ENCODE data around the gene UBE2Q1. TPM values are rescaled to one million over a fixed set of nuclear protein-coding genes. Genes with fewer than 3 reads are reported as not detected.

The UBE2Q1 gene
- total and polyA plus RNA-seq, 2 experiments from 2014 or later: 5.7 to 37.9 TPM

DNA sequence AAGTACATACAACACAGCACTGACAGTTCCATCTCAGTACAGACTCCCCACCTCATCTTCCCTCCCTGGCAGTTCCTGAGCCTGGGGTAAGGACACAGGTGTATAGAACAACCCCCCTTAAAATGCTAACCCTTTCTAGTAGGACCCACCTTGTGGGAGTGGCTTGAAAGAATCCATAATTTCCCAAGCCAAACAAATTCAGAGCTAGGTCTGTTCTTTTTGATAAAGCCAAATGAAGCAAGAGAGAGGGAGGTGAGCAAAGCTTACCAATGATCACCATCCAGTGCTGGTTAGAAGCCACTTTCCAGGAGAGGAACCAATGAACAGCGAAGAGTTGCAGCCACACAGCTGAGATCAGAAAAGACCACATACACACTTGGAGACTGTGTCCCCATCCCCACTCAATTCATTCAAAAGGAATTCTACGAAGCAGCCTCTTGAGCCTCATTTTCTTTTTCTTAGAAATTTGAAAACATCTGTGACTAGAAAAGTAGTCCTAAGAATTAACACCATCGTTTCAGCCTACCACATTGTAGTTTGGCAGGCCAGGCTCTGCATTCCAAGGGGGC, 9.2 kb downstream of the UBE2Q1 start:
- DNase-seq: no peak
- in situ Hi-C loops (cut with MboI): no loop called here
- H3K36me3 ChIP-seq (ENCODE audit: low read depth): peaks cover 35% of the 10 kb centered on the region
- TF ChIP-seq EZH2 (IDR thresholded peaks at IDR 0.05; ENCODE audit: insufficient read depth, poor library complexity, severe bottlenecking) (no peak), EZH2phosphoT487 (IDR thresholded peaks at IDR 0.05; ENCODE audit: insufficient read depth, low read depth) (no peak)
- H3K4me2 ChIP-seq (ENCODE audit: unreplicated experiment): no peak overlapping the region
- peaks cover 35% of the 10 kb centered on the region for H3F3A ChIP-seq (ENCODE audit: insufficient read depth)
- H3K4me1 ChIP-seq (ENCODE audit: insufficient read depth): 0 out of 2 replicates have a peak, but pooled peaks cover 7% of the 10 kb centered on the region
- H3K9me2 ChIP-seq (ENCODE audit: insufficient read depth): no peaks in the 10 kb centered on the region
- no peak overlapping the region for H3K27ac ChIP-seq
- no peak overlapping the region for H3K4me3 ChIP-seq
- H3K9me3 ChIP-seq (ENCODE audit: low read depth): no peaks in the 10 kb centered on the region
- no peaks in the 10 kb centered on the region for H3K27me3 ChIP-seq (replicated peaks; ENCODE audit: insufficient read depth)
- 75 to 80% methylated on average over 3 of the region's 3 CpGs for WGBS, 2 experiments (ENCODE audit: low coverage in 1 of 2, low lambda C conversion rate in 2 of 2, missing lambda C conversion rate in 2 of 2)
- H3K79me2 ChIP-seq (ENCODE audit: insufficient read depth): peaks cover 14% of the 10 kb centered on the region; the same call in 1 of the 2 replicates
- no peak overlapping the region for H3K9ac ChIP-seq
- H2AFZ ChIP-seq: no peak overlapping the region
- H4K20me1 ChIP-seq (ENCODE audit: insufficient read depth): no peaks in the 10 kb centered on the region

DNA sequence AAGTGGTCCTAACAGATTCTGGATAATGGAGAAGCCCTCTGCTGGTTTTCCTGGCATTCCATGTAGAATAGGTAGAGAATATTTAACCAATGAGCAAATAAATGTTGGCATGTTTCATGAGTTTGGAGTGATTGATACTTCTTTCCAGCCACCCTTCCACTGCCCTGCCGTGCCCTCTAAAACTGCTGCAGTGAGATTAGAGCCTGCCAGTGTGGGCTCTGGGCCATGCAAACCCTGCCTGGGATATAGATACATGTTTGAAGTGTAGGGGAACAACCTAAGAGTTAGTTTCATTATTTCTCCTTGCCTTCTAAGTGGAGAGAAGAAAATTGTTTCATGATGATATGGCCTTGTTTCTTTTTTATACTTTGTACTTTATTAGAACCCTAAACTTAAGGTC, 10.4 kb downstream of the UBE2Q1 start:
- no peak for DNase-seq
- Histone ChIP-seq H3K27ac (no peak overlapping the region), H3K4me1 (ENCODE audit: insufficient read depth) (0 out of 2 replicates have a peak, but pooled peaks cover 7% of the 10 kb centered on the region), H3K9me3 (ENCODE audit: low read depth) (no peaks in the 10 kb centered on the region), H3K27me3 (replicated peaks; ENCODE audit: insufficient read depth) (no peaks in the 10 kb centered on the region), H2AFZ (no peak overlapping the region), H3K9ac (no peak overlapping the region), H3F3A (ENCODE audit: insufficient read depth) (peaks cover 35% of the 10 kb centered on the region), H3K9me2 (ENCODE audit: insufficient read depth) (no peaks in the 10 kb centered on the region), H3K4me3 (no peak overlapping the region), H3K36me3 (ENCODE audit: low read depth) (peaks cover 22% of the 10 kb centered on the region; the same call in 1 of the 2 replicates), H4K20me1 (ENCODE audit: insufficient read depth) (no peaks in the 10 kb centered on the region), H3K79me2 (ENCODE audit: insufficient read depth) (peaks cover 4% of the 10 kb centered on the region; the same call in 1 of the 2 replicates), H3K4me2 (ENCODE audit: unreplicated experiment) (no peak overlapping the region)
- WGBS, 2 experiments (ENCODE audit: low coverage in 1 of 2, low lambda C conversion rate in 2 of 2, missing lambda C conversion rate in 2 of 2): 6 to 25% methylated on average over 1 of the region's 1 CpG
- in situ Hi-C loops (cut with MboI): no loop called here
- TF ChIP-seq EZH2phosphoT487 (IDR thresholded peaks at IDR 0.05; ENCODE audit: insufficient read depth, low read depth): no peak
- no peak for TF ChIP-seq EZH2 (IDR thresholded peaks at IDR 0.05; ENCODE audit: insufficient read depth, poor library complexity, severe bottlenecking)

DNA sequence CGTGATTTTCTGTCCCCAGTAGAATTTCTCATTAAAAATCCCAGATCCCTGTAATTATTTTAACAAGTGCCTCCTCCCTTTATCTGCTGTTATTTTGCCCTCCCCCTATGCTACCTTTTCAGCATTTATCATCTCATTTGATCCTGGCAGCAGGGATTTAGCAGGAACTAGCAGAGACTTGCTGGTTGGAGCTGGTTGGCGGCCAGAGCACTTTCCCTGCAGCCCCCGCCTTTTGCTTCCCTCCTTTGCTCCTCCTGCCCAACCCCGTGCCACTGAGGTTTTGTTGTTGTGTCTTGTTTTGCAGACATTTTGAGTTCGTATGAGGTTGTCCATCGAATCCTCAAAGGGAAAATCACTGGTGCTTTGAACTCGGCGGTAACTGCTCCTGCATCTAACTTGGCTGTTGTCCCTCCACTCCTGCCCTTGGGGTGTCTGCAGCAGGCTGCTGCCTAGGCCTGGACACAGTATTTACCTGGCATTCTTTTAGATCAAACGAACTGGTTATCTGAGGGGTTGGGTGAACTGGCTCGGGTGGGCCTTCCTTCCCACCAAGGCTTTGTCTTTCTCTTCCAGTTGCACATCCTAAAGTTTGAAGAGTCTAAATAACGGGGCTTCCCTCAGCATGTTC, 11.2 kb downstream of the UBE2Q1 start:
- H3K36me3 ChIP-seq (ENCODE audit: low read depth): peaks cover 14% of the 10 kb centered on the region; the same call in 1 of the 2 replicates
- no peak overlapping the region for H3K27ac ChIP-seq
- no peak overlapping the region for H3K4me2 ChIP-seq (ENCODE audit: unreplicated experiment)
- no peak overlapping the region for H2AFZ ChIP-seq
- no peak overlapping the region for H3K9ac ChIP-seq
- DNase-seq: no peak
- H3K79me2 ChIP-seq (ENCODE audit: insufficient read depth): peaks cover 2% of the 10 kb centered on the region; the same call in 1 of the 2 replicates
- 0 out of 2 replicates have a peak, but pooled peaks cover 1% of the 10 kb centered on the region for H3K27me3 ChIP-seq (replicated peaks; ENCODE audit: insufficient read depth)
- H3K4me3 ChIP-seq: no peak overlapping the region
- H3K9me3 ChIP-seq (ENCODE audit: low read depth): no peaks in the 10 kb centered on the region
- no peaks in the 10 kb centered on the region for H4K20me1 ChIP-seq (ENCODE audit: insufficient read depth)
- 71 to 74% methylated on average over 11 of the region's 11 CpGs for WGBS, 2 experiments (ENCODE audit: low coverage in 1 of 2, low lambda C conversion rate in 2 of 2, missing lambda C conversion rate in 2 of 2)
- H3F3A ChIP-seq (ENCODE audit: insufficient read depth): peaks cover 35% of the 10 kb centered on the region
- in situ Hi-C loops (cut with MboI): no loop called here
- TF ChIP-seq EZH2phosphoT487 (IDR thresholded peaks at IDR 0.05; ENCODE audit: insufficient read depth, low read depth): no peak
- TF ChIP-seq EZH2 (IDR thresholded peaks at IDR 0.05; ENCODE audit: insufficient read depth, poor library complexity, severe bottlenecking): no peak
- 0 out of 2 replicates have a peak, but pooled peaks cover 7% of the 10 kb centered on the region for H3K4me1 ChIP-seq (ENCODE audit: insufficient read depth)
- H3K9me2 ChIP-seq (ENCODE audit: insufficient read depth): no peaks in the 10 kb centered on the region

DNA sequence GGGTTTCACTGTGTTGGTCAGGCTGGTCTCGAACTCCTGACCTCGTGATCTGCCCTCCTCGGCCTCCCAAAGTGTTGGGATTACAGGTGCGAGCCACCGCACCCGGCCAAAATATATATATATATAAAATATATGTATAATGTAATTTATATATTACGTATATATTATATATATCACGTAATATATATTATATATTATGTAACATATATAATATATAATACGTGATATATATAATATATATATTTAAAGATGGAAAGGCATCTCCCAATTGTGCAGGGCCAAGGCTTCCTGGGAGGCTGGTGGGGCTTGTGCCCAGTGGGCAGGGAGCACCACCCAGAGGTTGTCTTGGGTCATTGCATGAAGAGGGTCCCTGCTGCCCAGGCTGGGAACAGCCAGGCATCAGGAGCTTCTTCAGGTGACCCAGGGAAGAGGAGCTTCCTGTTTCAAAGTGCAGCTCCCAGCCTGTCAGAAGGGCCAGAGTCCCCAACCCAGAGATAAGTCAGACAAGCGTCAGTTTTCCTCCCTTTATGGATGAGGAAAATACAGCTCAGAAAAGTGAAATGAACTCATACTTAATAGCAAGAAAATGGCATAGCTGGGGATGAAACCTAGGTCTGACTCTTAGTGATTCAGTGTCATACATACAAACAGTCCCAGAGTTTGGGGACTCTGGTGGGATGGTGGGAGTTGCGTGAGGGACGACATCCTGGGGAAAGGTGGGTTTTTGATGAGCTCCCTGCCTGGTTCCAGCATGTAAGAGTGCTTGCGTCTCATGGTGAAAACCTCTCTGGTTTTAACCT, 12.0 kb downstream of the UBE2Q1 start:
- Histone ChIP-seq H3K9me2 (ENCODE audit: insufficient read depth) (no peaks in the 10 kb centered on the region), H3K9me3 (ENCODE audit: low read depth) (no peaks in the 10 kb centered on the region), H4K20me1 (ENCODE audit: insufficient read depth) (no peaks in the 10 kb centered on the region), H3K4me2 (ENCODE audit: unreplicated experiment) (no peak overlapping the region), H3K36me3 (ENCODE audit: low read depth) (peaks cover 11% of the 10 kb centered on the region; the same call in 1 of the 2 replicates), H3K4me1 (ENCODE audit: insufficient read depth) (0 out of 2 replicates have a peak, but pooled peaks cover 7% of the 10 kb centered on the region), H3K27ac (no peak overlapping the region), H3F3A (ENCODE audit: insufficient read depth) (peaks cover 35% of the 10 kb centered on the region), H3K4me3 (no peak overlapping the region), H2AFZ (no peak overlapping the region), H3K79me2 (ENCODE audit: insufficient read depth) (no peaks in the 10 kb centered on the region), H3K9ac (no peak overlapping the region), H3K27me3 (replicated peaks; ENCODE audit: insufficient read depth) (0 out of 2 replicates have a peak, but pooled peaks cover 8% of the 10 kb centered on the region)
- 71 to 77% methylated on average over 13 of the region's 13 CpGs for WGBS, 2 experiments (ENCODE audit: low coverage in 1 of 2, low lambda C conversion rate in 2 of 2, missing lambda C conversion rate in 2 of 2)
- peak; percentile 82 for DNase-seq
- TF ChIP-seq EZH2 (IDR thresholded peaks at IDR 0.05; ENCODE audit: insufficient read depth, poor library complexity, severe bottlenecking) (no peak), EZH2phosphoT487 (IDR thresholded peaks at IDR 0.05; ENCODE audit: insufficient read depth, low read depth) (no peak)
- in situ Hi-C loops (cut with MboI): no loop called here

All from GM23248 (cell line).